Activated T-helper 1 cell treated with anti-CD3 and anti-CD28 coated beads, Interleukin-2, amount 50 U/mL, for 16 hours (primary cell): ENCODE results near the gene PLXNA4.

Experiments used
- DNase-seq, 2 donors: peaks; one replicate each; pipeline ENCODE4 v3.0.0-alpha.2; 2020; ENCODE audit warnings: low read depth in 1 of 2, low spot score in 1 of 2

PLXNA4 gene

DNA sequence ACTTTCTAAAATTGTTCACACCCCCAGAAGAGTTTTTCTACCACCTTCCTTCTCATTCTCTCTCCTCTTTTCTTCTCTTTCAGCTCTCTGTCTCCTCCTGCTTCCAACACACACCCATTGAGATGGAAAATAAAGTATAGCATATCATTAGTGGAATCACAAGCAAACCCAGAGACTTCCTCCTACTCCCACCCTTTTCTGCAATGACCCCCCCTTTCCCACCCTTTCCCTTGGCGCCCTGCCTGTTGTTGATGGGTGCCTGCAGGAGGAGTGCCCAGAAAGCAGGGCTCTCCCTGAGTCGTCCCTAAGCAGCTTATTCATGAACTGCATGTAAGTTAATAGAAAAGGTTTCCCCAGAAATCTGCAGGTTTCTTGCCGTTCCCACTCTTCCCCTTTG lies 300.0 kb downstream of the PLXNA4 start:
- no peak for DNase-seq

GRCh38 chr7:132275416-132276233 lies 300.6 kb downstream of the PLXNA4 start:
- no peak for DNase-seq

GRCh38 chr7:132272763-132273371 lies 303.4 kb downstream of the PLXNA4 start:
- DNase-seq: no peak

- DNase-seq: no peak
These were observed 305.8 kb downstream of the PLXNA4 start for GRCh38 chr7:132270517-132270916.

DNA sequence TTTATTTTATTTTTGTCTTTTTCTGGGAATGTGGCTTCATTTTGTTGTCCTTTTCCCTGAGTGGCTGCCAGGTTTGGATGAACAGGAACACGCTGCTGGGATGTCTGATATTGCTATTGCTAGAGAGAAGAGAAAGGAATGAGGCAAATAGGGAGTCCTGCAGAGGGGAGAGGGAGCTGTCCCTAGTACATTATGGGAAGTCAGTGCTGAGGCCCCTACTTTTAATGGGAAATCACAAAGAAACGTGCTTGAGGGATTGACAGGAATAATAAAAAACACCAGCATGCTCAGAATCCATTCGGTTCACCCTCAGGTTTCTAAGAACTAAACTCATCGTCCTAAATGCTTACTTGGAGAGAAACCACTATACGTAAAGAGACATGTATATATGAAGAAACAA lies 306.6 kb downstream of the PLXNA4 start:
- no peak for DNase-seq

DNA sequence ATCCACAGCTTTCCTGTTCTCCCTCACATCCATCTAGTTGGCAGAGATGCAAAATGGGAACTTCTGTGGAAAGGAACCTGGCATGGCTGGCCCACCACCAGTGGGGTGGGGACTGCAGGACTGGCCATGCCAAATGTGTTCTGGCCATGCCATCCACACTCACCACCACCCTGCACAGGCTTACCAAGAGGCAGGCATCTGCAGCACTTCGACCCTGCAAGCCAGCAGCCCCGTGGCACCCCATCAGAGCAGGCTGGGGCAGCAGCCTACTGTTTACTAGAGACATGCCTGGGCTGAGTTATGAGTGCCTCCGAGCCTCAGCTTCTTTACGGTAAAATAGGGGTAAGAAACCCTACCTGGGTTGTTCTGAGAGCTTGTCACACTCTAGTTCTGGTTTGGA lies 313.1 kb downstream of the PLXNA4 start:
- no peak for DNase-seq

DNA sequence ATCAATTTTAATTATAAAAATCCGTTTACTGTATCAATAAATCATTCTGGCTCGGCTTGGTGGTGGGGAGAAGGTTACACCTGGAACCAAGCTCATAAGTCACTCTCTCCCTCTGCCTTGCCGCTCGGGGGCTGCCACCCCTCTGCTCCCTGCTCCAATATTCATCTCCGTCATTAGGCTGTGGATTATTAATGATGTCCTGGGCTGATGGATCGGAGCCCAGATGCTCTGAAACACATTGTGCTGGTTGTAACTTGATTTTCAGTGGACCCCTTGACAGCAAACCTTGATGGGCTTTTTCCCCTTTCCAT lies 314.2 kb downstream of the PLXNA4 start:
- DNase-seq: no peak

DNA sequence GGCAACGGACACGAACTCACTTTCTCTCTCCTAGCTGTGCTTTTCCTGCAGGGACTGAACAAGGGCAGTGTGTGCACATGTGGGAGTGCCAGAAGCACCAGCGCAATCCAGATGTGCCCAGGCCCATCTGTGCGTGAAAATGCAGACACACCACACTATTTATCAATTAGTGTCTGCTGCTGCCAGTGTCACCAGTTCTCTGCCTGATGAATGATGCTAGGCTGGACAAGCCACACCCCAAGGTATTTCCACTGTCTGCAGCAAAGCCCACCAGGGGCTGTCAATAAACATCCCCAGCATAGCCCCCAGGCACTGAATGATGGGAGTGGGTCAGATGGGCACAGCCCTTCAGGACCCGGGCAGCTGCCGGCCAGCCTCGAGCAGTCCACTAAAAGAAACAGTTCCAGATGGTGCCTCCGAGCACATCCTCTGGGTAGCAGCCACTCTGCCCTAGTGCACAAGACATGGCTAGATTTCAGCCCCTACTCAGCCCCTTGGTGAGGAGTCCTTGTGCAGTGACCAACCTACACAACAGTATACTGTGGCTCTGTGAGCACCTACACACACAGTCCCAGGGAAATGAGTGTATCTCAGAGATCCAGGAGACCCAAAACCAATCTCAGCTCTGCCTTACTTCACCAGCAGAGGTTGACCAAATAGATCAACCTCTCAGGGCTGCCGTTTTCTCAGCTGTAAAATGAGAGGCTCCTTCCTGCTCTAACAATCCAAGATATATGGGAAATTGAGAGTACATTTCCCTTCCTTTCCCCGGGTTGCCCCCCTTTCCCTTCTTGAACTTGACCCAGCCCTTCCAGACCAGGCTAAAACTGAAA lies 314.7 kb downstream of the PLXNA4 start:
- DNase-seq: no peak

DNA sequence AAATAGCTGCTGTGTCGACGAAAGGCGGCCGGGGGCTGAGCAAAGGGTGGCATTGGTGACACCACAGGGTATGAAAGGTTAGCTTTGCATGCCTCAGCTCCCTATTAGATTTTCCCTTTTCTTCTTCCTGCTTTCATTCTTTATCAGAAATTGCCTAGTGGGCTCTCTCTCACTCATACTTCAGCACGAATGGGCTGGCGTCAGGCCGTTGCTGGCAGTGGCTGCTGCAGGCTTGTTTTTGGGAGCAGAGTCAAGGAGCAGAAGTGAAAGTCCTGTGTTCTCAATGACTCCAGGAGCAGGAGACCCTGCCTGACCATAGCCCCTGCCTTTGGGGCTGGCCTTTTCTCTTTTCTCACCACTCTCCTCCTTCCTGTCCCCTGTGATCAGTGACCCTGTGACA lies 318.0 kb downstream of the PLXNA4 start:
- no peak for DNase-seq

DNA sequence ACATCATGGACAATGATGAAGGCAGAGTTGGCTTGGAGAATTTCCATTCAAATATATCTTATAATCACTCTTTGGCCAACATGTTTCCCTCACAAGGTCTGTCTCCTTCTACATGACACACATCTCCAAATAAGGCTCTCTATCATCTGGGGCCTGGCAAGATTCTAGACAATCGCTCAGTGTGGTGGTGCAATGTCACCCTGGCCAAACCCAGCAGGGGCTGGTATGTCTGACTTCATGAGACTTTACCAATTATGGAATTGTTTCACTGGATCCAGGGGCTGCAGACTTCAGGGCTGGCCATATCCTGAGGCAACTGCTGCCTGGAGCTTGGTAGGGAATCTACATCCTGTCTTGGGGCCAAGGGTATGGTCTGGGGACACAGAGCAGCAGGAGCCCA lies 319.0 kb downstream of the PLXNA4 start:
- DNase-seq: no peak

GRCh38 chr7:132256721-132257212 lies 319.5 kb downstream of the PLXNA4 start:
- no peak for DNase-seq

- DNase-seq: no peak
These were observed 320.4 kb downstream of the PLXNA4 start for GRCh38 chr7:132255898-132256297.

DNA sequence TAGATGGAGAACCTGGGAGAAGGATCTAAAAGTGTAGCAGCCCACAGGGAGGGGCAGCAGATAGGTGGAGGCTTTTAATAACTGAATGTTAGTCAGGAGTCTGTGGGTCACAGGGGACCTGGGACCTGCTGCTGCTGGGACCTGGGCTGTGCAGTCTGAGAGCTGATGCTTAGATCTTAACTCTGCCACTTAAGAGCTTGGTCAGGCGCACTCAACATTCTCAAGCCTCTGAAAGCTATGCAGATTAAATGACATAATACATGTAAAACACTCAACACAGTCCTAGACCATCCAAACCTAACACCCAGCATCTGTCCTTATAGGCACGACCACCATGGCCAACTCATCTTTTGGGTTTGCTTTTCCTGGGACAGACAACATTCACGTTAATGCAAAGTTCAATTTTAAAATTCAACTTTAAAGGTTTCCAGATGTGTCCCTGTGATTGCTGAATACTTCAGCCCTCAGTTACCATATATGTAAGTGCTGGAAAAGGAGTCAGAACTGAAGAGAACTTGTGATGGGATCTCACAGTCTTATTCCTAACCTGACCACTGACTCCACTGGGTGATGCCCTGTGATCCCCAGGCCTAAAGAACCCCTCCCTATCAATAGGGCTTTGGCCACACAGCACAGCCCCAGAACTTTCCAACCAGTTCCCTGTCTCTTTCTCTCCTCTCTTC lies 321.0 kb downstream of the PLXNA4 start:
- no peak for DNase-seq

GRCh38 chr7:132254455-132254854 lies 321.8 kb downstream of the PLXNA4 start:
- DNase-seq: no peak

GRCh38 chr7:132252793-132253100 lies 323.5 kb downstream of the PLXNA4 start:
- DNase-seq: no peak

GRCh38 chr7:132251327-132251659 lies 325.0 kb downstream of the PLXNA4 start:
- DNase-seq: no peak

DNA sequence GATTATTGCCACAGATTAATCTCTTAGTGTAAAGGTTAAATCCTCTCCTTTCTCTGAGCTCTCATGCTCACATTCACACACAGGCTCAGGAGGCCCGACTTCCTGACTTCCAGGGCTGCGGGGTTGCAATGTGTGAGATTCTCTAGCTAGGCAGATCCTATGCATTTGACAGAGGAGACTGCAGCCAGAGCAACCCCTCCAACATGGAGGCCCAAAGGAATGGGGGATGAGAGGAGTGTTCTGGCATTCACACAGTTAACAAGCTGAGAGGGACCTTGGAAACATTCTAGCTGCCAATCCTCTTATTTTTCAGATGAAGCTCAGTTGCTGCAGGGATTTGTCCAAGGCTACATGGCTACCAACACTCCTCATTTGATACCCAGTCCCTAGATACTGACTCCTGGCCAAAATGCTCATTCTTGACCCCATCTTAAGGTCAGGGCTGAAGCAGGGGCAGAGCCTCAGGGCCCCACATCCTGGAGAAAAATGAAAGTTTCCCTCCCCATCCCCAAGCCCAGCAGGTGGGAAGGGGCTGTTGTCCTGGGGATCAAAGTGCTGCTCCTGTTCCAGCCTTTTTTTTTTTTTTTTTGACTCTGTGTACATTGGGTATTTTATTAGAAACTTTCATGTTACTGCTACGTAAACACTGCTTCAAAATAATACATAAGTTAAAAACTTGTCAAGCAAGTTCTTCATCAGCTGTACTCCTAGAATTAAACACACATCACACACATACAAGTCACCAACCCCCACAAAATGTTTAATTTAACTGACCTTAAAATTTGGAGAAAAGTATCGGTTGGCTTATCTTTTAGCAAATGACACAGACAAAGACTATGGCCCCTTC lies 325.6 kb downstream of the PLXNA4 start:
- DNase-seq: no peak

DNA sequence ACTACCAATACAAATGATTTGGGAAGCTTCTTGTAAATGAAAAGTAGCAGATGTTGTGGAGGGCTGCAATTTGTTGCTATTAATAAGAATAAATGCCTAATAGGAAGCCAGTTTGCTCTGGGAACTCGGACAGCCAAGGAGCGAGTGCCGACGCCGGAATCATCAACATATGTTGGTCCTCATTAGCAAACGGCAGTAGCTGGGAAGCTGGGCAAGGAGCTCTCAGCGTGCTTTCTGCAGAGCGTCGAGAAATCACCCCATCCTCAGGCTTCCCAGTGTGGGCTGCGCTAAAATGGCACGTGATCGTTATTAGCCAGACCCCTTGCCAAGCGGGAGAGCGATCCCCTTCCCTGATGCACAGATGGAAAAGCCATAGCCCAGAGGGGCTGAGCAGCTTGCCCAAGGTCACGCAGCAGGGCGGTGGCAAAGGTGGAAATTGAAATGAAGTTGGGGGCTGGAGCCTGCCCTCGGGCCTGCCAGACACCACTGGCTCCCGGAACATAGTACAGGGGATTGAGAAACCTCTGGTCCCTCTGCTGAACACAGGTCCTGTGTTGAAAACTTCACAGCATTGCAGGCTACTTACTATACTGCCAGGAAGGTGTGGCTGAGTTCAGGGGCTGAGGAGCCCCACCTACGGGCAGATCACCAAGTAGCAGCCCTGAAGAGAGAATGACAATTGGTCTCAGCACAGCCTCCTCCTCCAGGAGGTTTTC lies 326.9 kb downstream of the PLXNA4 start:
- DNase-seq: no peak

- no peak for DNase-seq
These were observed 327.4 kb downstream of the PLXNA4 start for GRCh38 chr7:132248841-132249240.

GRCh38 chr7:132247995-132248618 lies 328.2 kb downstream of the PLXNA4 start:
- no peak for DNase-seq
